HG02759 (cell line): Measurements from ENCODE around the gene PTPN22.
A peak's percentile ranks its signal among the peaks of the same experiment; 100 is the strongest.

Source experiments
- ATAC-seq: cut with Tn5 transposase; IDR thresholded peaks from one replicate; pipeline ENCODE4 v1.9.1; 2021; ENCODE audit warnings: mild to moderate bottlenecking, moderate library complexity; ENCODE audit not compliant: unreplicated experiment

PTPN22 gene

DNA sequence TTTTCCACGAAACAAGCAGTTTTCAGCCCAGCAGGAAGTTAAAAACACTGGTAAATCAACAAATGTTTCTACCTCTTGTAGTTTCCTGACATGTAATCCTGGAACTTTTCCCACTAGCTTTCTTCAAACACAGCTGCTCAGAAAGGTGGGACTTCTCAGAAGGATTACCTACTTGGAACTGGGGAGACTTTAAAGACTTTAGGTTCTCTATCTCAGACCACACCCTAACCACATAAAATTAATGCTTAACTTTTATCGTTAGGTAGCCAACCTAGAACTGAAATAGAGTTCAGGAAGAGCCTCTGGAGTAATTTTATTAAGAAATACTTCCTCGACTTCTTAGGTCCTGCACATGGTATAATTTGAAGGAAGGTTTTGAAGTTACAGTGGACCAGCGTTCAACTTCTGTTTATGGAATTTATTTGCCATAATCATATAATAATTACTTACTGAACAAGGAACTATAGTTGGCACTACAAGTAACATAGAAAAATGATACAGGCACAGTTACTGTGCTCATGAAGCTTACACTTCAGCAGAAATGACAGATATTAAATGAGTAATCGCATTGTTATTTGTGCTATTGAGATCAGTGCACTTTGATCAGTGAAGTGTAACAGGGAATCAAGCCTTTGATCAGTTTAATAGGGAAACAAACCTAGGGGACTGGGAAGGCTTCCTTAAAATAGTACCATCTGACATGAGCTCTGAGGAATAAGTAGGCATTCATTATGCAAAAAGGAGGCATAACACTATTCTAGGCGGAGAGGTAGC, 16.1 kb upstream of the PTPN22 start, which contains the start of gene BCL2L15:
BCL2L15 (minus strand) TSS at position 180 of the 774 bp plus-strand sequence. CDS start 206 bp downstream, outside the sequence.
- ATAC-seq: no peak

GRCh38 chr1:113886417-113887401, 15.2 kb upstream of the PTPN22 start:
- ATAC-seq: no peak

- no peak for ATAC-seq
These were observed 10.1 kb upstream of the PTPN22 start for GRCh38 chr1:113881661-113882060.

- ATAC-seq: no peak
These were observed 8.2 kb upstream of the PTPN22 start for GRCh38 chr1:113879739-113880038.

DNA sequence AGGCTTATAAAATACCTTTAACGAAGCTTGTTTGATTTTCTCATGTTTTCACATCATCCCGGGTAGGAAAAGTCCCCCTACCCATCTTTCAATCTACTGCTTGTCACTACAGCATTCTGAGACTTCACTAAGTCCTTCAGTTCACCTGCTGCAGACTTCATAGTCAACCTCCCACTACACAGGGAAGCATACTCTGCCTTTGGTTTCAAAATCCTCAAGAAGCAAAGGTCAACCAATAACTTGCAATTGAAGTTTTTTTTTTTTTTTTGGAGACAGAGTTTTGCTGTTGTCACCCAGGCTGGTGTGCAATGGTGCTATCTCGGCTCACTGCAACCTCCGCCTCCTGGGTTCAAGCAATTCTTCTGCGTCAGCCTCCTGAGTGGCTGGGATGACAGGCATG, 4.7 kb upstream of the PTPN22 start:
- ATAC-seq: no peak

DNA sequence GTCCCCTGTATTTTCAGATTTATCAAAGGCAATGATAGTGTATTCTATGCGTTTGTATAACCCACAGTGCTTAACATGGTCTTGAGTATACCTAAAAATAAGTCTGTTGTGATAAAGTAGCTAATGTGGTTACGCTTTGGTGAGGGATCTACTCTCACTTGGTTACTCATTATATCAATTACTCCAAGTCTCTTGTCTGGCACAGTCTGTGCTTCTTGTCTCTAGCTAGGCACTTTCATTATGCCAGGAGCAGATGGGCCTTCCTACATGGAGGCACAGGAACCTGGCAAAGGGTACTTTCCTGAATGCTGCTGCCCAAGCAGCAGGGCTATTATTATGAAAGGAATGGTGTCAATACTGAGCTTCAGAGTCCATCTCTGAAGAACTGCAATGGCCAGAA, 4.2 kb upstream of the PTPN22 start:
- peak; percentile 39 for ATAC-seq

DNA sequence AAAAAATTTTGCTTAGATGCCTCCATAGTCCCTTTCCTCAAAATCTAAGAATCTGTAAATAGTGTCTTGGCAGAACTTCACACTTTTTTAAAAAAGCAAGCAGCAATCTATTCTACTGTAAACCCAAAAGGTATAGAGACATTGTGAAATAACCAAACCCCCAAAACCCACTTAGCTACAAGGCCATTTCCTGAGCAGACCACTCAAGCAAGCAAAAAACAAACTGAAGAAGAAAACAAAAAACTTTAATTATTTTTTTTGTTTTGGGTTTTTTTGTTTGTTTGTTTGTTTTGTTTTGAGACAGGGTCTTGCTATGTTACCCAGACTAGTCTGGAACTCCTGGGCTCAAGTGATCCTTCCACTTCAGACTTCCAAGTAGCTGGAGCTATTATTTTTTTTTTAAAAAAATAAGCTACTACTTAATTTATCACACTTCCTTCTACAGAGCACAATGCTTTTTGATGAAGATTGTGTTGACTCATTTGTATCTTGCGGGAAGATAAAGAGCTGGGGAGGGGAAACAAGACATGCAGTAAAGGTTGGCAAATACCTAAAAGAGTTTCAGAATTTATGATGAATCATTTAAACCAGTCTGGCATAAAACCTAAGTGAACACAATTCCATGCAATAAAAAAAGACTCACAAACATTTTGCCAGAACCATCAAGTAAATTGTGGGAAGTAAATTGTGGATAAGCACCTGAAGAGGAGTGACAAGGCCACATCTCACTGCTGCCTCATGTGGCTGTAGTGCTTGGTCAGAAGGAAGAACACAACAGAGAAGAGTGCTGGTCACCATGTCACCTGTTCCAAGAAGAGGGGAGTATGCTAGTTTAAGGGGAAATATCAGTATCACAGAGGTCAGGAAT, 2.7 kb upstream of the PTPN22 start:
- ATAC-seq: no peak

- peak; percentile 7 for ATAC-seq
These were observed 865 bp upstream of the PTPN22 start for GRCh38 chr1:113872219-113872935.

DNA sequence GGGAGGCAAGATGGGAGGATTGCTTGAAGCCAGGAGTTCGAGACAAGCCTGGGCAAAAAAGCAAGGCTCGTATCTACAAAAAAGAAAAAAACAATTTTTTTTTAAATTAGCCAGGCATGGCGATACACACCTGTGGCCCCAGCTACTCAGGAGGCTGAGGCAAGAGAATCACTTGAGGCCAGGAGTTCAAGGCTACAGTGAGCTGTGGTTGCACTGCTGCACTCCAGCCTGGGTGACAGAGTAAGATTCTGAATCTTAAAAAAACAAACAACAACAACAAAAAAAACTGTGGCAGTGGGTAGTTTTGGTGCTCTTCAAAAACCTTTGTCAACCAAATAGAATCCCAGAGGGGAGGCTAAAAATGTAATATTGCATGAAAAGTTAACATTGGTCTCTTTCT, 734 bp downstream of the PTPN22 start:
- no peak for ATAC-seq

DNA sequence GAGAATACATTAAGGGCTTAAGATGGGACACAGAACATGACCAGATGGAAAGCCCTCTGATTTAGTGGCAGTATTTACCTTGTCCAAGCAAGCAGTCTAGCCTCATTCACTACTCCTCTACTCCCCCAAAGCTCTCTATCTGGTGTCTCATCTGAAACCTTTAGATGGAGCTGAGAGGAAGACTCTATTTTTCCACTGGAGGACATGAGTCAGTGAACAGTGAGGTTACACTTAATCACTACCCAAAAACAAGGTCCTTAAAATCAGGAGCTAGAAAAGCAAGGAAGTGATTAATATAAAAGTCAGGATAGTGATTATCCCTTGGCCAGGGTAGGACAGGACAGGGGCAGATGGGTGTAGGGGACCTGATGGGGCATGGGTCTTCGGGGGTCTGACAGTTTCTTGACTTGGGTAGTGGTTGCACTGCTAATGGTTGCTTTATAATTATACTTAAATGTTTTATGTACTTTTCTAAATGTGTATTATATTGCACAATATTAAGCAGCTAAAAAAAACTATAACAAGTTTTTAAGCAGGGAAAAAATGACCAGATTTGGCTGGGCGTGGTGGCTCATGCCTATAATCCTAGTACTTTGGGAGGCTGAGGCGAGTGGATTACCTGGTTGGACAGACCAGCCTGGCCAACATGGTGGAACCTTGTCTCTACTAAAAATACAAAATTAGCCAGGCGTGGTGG, 3.0 kb downstream of the PTPN22 start:
- no peak for ATAC-seq

GRCh38 chr1:113861641-113862040, 9.9 kb downstream of the PTPN22 start:
- ATAC-seq: no peak

- no peak for ATAC-seq
These were observed 10.6 kb downstream of the PTPN22 start for GRCh38 chr1:113860891-113861290.

DNA sequence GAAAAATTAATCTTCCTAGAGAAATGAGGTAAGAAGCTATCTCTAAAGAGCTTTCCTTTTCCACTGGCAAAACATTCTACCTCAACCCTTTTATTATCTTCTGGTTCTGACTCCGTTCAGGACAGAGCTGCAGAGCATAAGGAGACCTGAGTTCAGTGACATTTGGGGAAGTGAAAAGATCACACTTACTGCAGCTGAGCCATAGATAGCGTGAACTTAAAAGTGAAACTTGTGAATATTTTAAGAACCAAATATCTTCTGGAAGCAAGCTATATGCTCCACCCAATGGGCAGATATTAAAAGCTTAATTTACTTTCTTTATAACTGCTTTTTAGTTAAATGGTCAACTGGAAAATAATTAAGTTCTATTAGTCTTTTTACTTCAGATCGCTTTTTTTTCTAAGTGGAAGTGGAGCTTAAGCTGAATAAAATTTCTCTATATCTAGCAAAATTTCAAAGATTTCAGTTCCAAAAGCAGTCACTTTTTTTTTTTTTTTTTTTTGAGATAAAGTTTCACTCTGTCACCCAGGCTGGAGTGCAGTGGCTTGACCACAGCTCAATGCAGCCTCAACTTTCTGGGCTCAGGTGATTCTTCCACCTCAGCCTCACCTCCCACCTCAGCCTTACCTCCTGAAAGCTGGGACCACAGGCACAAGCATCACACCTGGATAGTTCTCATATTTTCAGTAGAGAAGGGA, 11.9 kb downstream of the PTPN22 start:
- ATAC-seq: peak; percentile 85

GRCh38 chr1:113858982-113859381, 12.5 kb downstream of the PTPN22 start:
- no peak for ATAC-seq

DNA sequence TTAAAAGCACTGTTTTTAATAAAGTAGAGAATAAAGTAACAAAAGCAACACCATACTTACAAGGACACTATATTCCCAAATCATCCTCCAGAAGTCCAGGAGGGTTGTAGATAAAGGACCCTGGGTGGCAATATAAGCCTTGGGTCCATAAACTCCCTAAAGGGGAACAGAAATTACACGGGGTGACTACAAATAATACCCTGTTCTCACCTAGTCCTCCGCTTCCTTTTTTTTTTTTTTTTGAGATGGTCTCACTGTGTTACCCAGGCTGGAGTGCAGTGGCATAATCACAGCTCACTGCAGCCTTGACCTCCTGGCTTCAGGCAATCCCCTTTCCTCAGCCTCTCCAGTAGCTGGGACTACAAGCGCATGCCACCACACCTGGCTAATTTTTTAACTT, 13.1 kb downstream of the PTPN22 start:
- peak; percentile 43 for ATAC-seq

- ATAC-seq: no peak
These were observed 13.7 kb downstream of the PTPN22 start for GRCh38 chr1:113857776-113858175.

DNA sequence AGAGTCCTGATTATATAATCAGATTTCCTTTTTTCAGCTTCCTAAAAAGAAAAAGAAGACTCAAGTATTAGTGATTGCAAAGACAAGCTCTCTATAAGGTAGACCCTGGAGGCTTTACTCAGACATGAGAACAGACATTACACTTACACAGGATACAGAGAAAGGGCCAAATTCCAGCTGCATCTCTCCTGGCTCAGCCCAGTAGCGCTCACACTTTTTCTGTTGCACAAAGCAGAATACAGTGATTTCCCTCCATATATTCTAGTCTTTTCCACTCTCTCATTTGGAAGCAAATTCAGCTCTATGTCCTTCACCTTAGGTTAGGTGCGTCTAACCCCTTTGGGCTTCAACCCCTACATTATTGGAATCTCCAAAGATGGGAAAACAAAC, 15.1 kb downstream of the PTPN22 start:
- ATAC-seq: no peak

GRCh38 chr1:113855630-113856400, 15.7 kb downstream of the PTPN22 start:
- ATAC-seq: no peak
